LNCaP clone FGC (cell line): ENCODE measurements around the gene NR3C2.

Source experiments
- DNase-seq: peaks from one replicate; pipeline ENCODE4 v3.0.0-alpha.2; 2011; ENCODE audit warnings: low read depth
- H3K4me3 ChIP-seq: 2 replicates; pipeline ENCODE4 v1.5.1; 2011; ENCODE audit warnings: mild to moderate bottlenecking, low read depth, low read length, control low read depth
- TF ChIP-seq, protein P1 (sequence below): IDR thresholded peaks from 2 replicates; pipeline ENCODE4 v1.5.1; 2012; ENCODE audit warnings: mild to moderate bottlenecking; ENCODE audit not compliant: control insufficient read depth, insufficient read depth; ENCODE audit errors: extremely low read depth

The NR3C2 gene

DNA sequence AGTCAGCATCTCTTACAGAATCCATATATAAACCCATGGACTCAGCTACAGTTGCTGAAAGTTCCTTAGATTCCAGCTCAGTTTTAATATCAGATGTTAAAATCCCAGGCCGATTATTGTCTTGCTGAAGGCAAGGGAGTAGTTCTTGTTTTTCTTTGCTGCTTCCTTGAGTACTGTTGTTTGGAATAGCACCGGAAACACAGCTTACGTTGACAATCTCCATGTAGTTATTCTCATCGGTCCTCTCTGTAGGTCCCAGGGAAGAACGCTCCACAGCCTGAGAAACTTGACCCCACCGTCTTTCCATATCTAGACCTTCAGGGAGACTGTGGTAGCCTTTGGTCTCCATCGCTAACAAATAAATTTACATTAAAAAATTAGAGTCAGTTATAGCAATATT is 5.7 kb downstream of the NR3C2 start:
- H3K4me3 ChIP-seq = no peak overlapping the region
- no peak for DNase-seq
- TF ChIP-seq, protein P1, sequence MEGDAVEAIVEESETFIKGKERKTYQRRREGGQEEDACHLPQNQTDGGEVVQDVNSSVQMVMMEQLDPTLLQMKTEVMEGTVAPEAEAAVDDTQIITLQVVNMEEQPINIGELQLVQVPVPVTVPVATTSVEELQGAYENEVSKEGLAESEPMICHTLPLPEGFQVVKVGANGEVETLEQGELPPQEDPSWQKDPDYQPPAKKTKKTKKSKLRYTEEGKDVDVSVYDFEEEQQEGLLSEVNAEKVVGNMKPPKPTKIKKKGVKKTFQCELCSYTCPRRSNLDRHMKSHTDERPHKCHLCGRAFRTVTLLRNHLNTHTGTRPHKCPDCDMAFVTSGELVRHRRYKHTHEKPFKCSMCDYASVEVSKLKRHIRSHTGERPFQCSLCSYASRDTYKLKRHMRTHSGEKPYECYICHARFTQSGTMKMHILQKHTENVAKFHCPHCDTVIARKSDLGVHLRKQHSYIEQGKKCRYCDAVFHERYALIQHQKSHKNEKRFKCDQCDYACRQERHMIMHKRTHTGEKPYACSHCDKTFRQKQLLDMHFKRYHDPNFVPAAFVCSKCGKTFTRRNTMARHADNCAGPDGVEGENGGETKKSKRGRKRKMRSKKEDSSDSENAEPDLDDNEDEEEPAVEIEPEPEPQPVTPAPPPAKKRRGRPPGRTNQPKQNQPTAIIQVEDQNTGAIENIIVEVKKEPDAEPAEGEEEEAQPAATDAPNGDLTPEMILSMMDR = no peak

DNA sequence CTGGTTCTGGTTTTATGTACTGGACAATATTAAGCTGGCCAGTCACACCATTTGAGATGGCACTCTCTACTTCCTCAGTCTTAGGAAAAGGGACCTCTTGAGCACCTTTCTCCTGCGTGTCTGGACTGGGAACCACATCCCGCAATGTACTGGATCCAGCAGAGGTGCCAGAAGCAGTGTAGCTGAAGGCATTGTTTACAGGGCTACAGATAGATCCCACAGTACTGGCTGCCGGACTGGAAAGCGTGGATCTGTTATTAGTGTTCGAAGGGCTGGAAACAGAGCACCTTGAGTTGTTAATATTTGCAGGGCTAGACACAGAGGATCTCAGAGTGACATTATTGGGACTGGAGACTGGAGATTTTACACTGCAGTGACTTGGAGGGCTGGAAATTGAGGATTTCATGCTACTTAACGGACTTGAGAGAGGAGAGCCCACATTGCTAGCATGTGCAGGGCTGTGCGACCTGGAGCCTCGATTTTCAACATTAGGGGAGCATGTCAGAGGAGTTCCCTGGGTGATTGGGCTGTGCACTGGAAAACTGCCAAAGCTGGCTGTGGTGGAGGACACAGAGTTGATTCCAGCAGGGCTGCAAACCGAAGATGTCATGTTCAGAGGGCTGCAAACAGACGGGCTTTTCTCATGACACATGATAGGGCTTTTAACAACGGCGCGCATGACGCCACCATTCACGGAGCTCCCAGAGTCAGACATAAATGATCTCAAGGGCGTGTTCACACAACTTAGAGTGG is 6.4 kb downstream of the NR3C2 start:
- TF ChIP-seq, protein P1 = no peak

DNA sequence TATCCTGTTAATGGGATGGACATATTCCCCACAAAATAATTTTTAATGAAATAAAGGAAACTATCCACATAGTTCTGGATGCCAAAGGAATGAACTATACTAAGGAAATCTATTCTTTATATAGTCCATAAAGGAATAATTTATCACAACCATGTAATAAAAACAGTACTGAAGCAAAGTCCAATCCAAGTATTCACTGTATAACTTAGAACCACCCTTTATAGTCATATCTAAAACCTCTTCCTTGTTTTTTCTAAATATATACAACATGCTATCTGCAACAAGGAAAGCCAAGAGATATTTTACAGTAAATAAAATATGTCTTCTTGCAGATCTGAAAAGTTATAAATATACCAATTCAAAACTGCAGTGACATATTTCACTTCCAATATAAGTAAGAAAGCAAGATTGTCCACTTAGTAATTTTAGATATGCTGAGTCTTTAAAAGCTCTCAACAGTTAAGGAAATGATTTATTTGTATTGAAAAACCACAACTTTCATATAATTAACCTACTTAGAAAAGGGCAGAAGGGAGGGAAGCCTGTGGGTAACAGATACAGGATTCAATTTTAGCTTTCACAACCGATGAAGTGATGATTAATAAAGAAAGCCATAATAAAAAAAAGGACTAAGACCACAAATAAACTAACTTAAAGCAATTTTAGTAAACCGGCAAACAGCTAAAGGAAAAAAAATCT is 8.0 kb downstream of the NR3C2 start:
- H3K4me3 ChIP-seq = no peak overlapping the region
- TF ChIP-seq, protein P1 = no peak
- DNase-seq = no peak

More for the DNA sequence above, 6.4 kb downstream of the NR3C2 start:
- no peak for DNase-seq
- no peak overlapping the region for H3K4me3 ChIP-seq

DNA sequence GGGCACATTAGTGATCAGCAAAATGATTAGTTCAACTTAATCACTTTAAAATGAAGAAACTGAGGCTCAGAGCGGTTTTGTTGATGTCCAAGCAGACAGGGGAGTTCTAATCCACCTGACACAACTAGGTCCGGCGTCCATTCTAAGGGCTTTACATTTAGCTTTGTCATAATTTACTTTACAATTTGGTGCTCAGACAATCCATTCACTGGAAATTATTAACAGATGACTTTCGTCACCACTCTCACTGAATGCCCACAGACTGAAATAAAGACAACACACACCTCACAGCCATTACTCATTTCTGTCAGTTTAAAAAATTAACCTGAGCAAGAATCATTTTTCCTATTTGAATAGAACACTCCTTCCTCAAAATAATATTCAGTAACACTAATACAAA is 10.8 kb downstream of the NR3C2 start:
- no peak overlapping the region for H3K4me3 ChIP-seq
- TF ChIP-seq, protein P1 = no peak
- no peak for DNase-seq

DNA sequence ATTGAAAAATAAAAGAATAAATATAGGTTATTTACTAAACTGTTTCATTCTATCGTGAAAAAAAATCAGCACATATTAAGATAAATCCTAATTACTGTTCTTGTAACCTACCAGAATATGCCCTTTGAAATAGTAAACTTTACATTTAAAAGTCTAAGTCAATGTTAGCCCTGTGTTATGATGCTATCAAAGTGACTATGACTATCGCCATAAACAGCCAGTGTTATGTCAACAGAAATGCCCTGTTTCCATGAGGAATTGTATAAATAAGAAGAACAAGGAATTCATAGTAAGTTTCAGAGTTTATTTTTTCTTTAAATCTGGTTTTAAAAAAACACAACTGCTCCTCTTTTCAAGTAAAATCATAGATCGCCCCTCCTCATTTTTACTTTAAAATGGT is 11.4 kb downstream of the NR3C2 start:
- TF ChIP-seq, protein P1 = no peak
- DNase-seq = no peak
- H3K4me3 ChIP-seq = no peak overlapping the region

DNA sequence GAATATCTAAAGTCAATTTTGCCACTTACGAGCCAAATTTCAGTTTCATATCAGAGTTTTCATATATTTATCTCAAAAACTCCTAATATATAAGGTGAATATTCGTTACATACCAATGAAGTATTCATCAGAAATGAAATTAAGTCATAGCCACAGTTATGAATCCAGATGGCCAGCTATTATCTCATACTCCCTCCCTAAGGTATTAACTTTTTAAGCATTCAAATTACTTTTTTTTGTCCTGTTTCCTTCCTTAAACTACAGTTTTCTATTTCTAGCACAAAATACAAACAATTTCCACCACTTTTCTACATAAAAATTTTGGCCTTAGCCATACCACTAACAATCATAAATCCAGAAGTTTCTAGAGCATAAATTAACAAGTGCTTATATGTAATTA is 13.0 kb downstream of the NR3C2 start:
- no peak for DNase-seq
- TF ChIP-seq, protein P1 = no peak
- no peak overlapping the region for H3K4me3 ChIP-seq
